H1 (cell line): ENCODE data around the gene ARHGAP22. TPM values are rescaled to one million over a fixed set of nuclear protein-coding genes. Genes with fewer than 3 reads are reported as not detected.
A peak's percentile ranks its signal among the peaks of the same experiment; 100 is the strongest.

Experiments used
- CTCF ChIA-PET: fragments of 300-600 bp; sonication (Branson Sonifier 250); formaldehyde crosslinking; loops from one replicate; lab custom pipeline; 2021; ENCODE audit not compliant: partially characterized antibody; lab: Charles Lee
- POLR2A ChIA-PET: fragments of 300-600 bp; sonication (Branson Sonifier 250); formaldehyde crosslinking; loops from one replicate; lab custom pipeline; 2021; ENCODE audit warnings: inconsistent platforms; ENCODE audit not compliant: partially characterized antibody; lab: Charles Lee
- DNase-seq, 2 experiments: peaks; one replicate each; pipeline versions ENCODE4 v3.0.0 to v3.0.0-alpha.2; 2010 to 2022; ENCODE audit warnings: low spot score in 2 of 2, low read depth in 1 of 2, mixed read lengths in 1 of 2
- FAIRE-seq: peaks from 2 replicates; lab custom pipeline; 2011; peaks lifted over from hg19 to GRCh38; lab: Jason Lieb, UNC
- H2AFZ ChIP-seq: 2 replicates; pipeline ENCODE4 v1.8.1; 2012; ENCODE audit warnings: low read length, inconsistent platforms
- H2AK5ac ChIP-seq: 2 replicates; pipeline ENCODE4 v1.6.1; 2013; ENCODE audit warnings: low read depth, low read length
- H2BK120ac ChIP-seq: replicated peaks from 2 replicates; pipeline ENCODE3; 2013; ENCODE audit warnings: low read depth, low read length, inconsistent platforms
- H2BK12ac ChIP-seq: 2 replicates; pipeline ENCODE4 v1.6.1; 2013; ENCODE audit warnings: low read depth, low read length
- H2BK15ac ChIP-seq: 2 replicates; pipeline ENCODE4 v1.6.1; 2013; ENCODE audit warnings: low read length
- H2BK20ac ChIP-seq: 2 replicates; pipeline ENCODE4 v1.6.1; 2013; ENCODE audit warnings: low read length
- H2BK5ac ChIP-seq: 2 replicates; pipeline ENCODE4 v1.6.1; 2013; ENCODE audit warnings: low read depth, low read length
- H3K14ac ChIP-seq: 2 replicates; pipeline ENCODE4 v1.6.1; 2013; ENCODE audit warnings: inconsistent platforms; ENCODE audit not compliant: insufficient read length
- H3K18ac ChIP-seq: 2 replicates; pipeline ENCODE4 v1.6.1; 2013; ENCODE audit warnings: low read length; ENCODE audit errors: extremely low read depth
- H3K23ac ChIP-seq: 2 replicates; pipeline ENCODE4 v1.6.1; 2013; ENCODE audit warnings: inconsistent platforms; ENCODE audit not compliant: insufficient read length
- H3K23me2 ChIP-seq: 2 replicates; pipeline ENCODE4 v1.6.1; 2013; ENCODE audit warnings: low read depth, low read length
- H3K27ac ChIP-seq: 2 replicates; pipeline ENCODE4 v1.6.1; 2011; ENCODE audit warnings: low read depth, low read length, inconsistent platforms
- H3K27me3 ChIP-seq, 4 experiments: replicated peaks in 1 of 4; 1 replicate in 1 of 4; 2 replicates in 3 of 4; pipeline versions ENCODE4 v1.6.1 to v1.8.1; 2011 to 2013; ENCODE audit warnings: low read length in 3 of 4, mild to moderate bottlenecking in 3 of 4, inconsistent platforms in 2 of 4, mixed read lengths in 2 of 4, moderate library complexity in 1 of 4; ENCODE audit not compliant: control insufficient read depth in 3 of 4, insufficient read depth in 3 of 4; ENCODE audit errors: extremely low read depth in 1 of 4
- H3K36me3 ChIP-seq, 4 experiments: 2 replicates each; pipeline versions ENCODE4 v1.6.1 to v1.8.1; 2011 to 2013; ENCODE audit warnings: mild to moderate bottlenecking in 4 of 4, low read length in 3 of 4, moderate library complexity in 2 of 4, control low read depth in 1 of 4, inconsistent platforms in 1 of 4; ENCODE audit not compliant: insufficient read depth in 4 of 4, control insufficient read depth in 2 of 4
- H3K4ac ChIP-seq: replicated peaks from 2 replicates; pipeline ENCODE3; 2013; ENCODE audit warnings: low read length, low read depth, mixed read lengths, inconsistent platforms; ENCODE audit not compliant: insufficient read length
- H3K4me1 ChIP-seq, 4 experiments: replicated peaks in 1 of 4; 1 replicate in 1 of 4; 2 replicates in 3 of 4; pipeline versions ENCODE4 v1.6.1 to v1.8.1; 2011 to 2013; ENCODE audit warnings: low read length in 3 of 4, inconsistent platforms in 2 of 4, mixed read lengths in 1 of 4; ENCODE audit not compliant: insufficient read depth in 4 of 4, control insufficient read depth in 3 of 4
- H3K4me2 ChIP-seq, 2 experiments: 2 replicates each; pipeline versions ENCODE4 v1.6.1 to v1.8.1; 2011 to 2013; ENCODE audit warnings: low read depth in 2 of 2, low read length in 2 of 2, control low read depth in 1 of 2, inconsistent platforms in 1 of 2, mild to moderate bottlenecking in 1 of 2; ENCODE audit not compliant: insufficient read depth in 1 of 2
- H3K4me3 ChIP-seq, 4 experiments: fragments of 200-600, 300-600 bp in 1 of 4; sonication (generic), shearing (Covaris generic), sonication (Bioruptor Twin) in 1 of 4; 2 replicates each; pipeline versions ENCODE4 v1.5.1 to v1.8.1; 2011 to 2016; ENCODE audit warnings: low read length in 4 of 4, low read depth in 3 of 4, control low read depth in 2 of 4, inconsistent platforms in 2 of 4, mild to moderate bottlenecking in 2 of 4, mixed read lengths in 1 of 4, moderate library complexity in 1 of 4; ENCODE audit not compliant: insufficient read depth in 2 of 4; ENCODE audit errors: extremely low read depth in 1 of 4
- H3K56ac ChIP-seq: replicated peaks from 2 replicates; pipeline ENCODE3; 2013; ENCODE audit warnings: low read depth, mild to moderate bottlenecking, mixed read lengths, low read length, inconsistent platforms; ENCODE audit not compliant: insufficient read length
- H3K79me1 ChIP-seq: 2 replicates; pipeline ENCODE4 v1.6.1; 2013; ENCODE audit warnings: low read depth, low read length, control low read depth
- H3K79me2 ChIP-seq, 2 experiments: 2 replicates each; pipeline versions ENCODE4 v1.6.1 to v1.8.1; 2012 to 2013; ENCODE audit warnings: low read length in 2 of 2, mild to moderate bottlenecking in 2 of 2, inconsistent platforms in 1 of 2; ENCODE audit not compliant: insufficient read depth in 2 of 2, control insufficient read depth in 1 of 2
- H3K9ac ChIP-seq, 4 experiments: replicated peaks in 1 of 4; 1 replicate in 1 of 4; 2 replicates in 3 of 4; pipeline versions ENCODE4 v1.6.1 to v1.8.1; 2011 to 2013; ENCODE audit warnings: low read depth in 3 of 4, low read length in 3 of 4, control low read depth in 2 of 4, mild to moderate bottlenecking in 2 of 4, moderate library complexity in 2 of 4, inconsistent platforms in 1 of 4; ENCODE audit errors: extremely low read depth in 1 of 4
- H3K9me3 ChIP-seq, 2 experiments: 2 replicates each; pipeline versions ENCODE4 v1.6.1 to v1.8.1; 2012 to 2013; ENCODE audit warnings: mild to moderate bottlenecking in 2 of 2, moderate library complexity in 2 of 2, control low read depth in 1 of 2, inconsistent platforms in 1 of 2, low read depth in 1 of 2, low read length in 1 of 2, mixed read lengths in 1 of 2; ENCODE audit not compliant: insufficient read depth in 2 of 2
- H4K20me1 ChIP-seq, 2 experiments: replicated peaks in 1 of 2; 2 replicates each; pipeline versions ENCODE3 to v1.8.1; 2011 to 2013; ENCODE audit warnings: inconsistent platforms in 2 of 2, low read length in 2 of 2, mild to moderate bottlenecking in 1 of 2; ENCODE audit not compliant: insufficient read depth in 2 of 2, control insufficient read depth in 1 of 2
- H4K5ac ChIP-seq: 2 replicates; pipeline ENCODE4 v1.6.1; 2013; ENCODE audit warnings: low read length, low read depth, mixed read lengths, inconsistent platforms; ENCODE audit not compliant: insufficient read length
- H4K8ac ChIP-seq: 2 replicates; pipeline ENCODE4 v1.8.0; 2013; ENCODE audit warnings: mild to moderate bottlenecking, moderate library complexity, low read length, inconsistent platforms; ENCODE audit not compliant: insufficient read depth; ENCODE audit errors: extremely low read depth
- H4K91ac ChIP-seq: replicated peaks from 2 replicates; pipeline ENCODE3; 2013; ENCODE audit warnings: low read length, mixed read lengths, inconsistent platforms; ENCODE audit not compliant: insufficient read length
- ASH2L ChIP-seq: fragments of 200-600, 300-600 bp; sonication (generic); IDR thresholded peaks from one replicate; pipeline ENCODE4 v1.7.1; 2017; ENCODE audit warnings: low read length
- CBX8 ChIP-seq: fragments of 300-800, 300-1000 bp; sonication (generic); IDR thresholded peaks from 2 replicates; pipeline ENCODE4 v1.7.1; 2016; ENCODE audit warnings: low read depth, low read length, borderline replicate concordance
- EGR1 ChIP-seq: IDR thresholded peaks from 2 replicates; pipeline ENCODE4 v1.6.1; 2011; ENCODE audit warnings: low read depth, low read length, borderline replicate concordance
- GABPA ChIP-seq: IDR thresholded peaks from 2 replicates; pipeline ENCODE4 v1.6.1; 2011; ENCODE audit warnings: mild to moderate bottlenecking, low read length, moderate library complexity, borderline replicate concordance; ENCODE audit not compliant: insufficient read depth
- HDAC6 ChIP-seq: IDR thresholded peaks from one replicate; pipeline ENCODE4 v1.7.1; 2012; ENCODE audit warnings: low read depth, mild to moderate bottlenecking, inconsistent platforms, low read length, moderate library complexity
- JUN ChIP-seq: IDR thresholded peaks from 2 replicates; pipeline ENCODE4 v1.6.1; 2011; ENCODE audit warnings: low read depth, mild to moderate bottlenecking, improper control_type of control experiment, low read length
- KDM4A ChIP-seq: IDR thresholded peaks from one replicate; pipeline ENCODE4 v1.7.1; 2012; ENCODE audit warnings: low read depth, mild to moderate bottlenecking, moderate library complexity, low read length, inconsistent platforms; ENCODE audit not compliant: severe bottlenecking
- RFX5 ChIP-seq: IDR thresholded peaks from 2 replicates; pipeline ENCODE4 v1.6.1; 2011; ENCODE audit warnings: low read depth, low read length, improper control_type of control experiment, borderline replicate concordance
- SIN3A ChIP-seq, 2 experiments: IDR thresholded peaks in 1 of 2; conservative IDR thresholded peaks in 1 of 2; 2 replicates each; pipeline ENCODE4 v1.6.1; 2011 to 2012; ENCODE audit warnings: low read length in 2 of 2, improper control_type of control experiment in 1 of 2, low read depth in 1 of 2, mild to moderate bottlenecking in 1 of 2
- SP1 ChIP-seq: IDR thresholded peaks from 2 replicates; pipeline ENCODE4 v1.6.1; 2011; ENCODE audit warnings: low read depth, low read length
- TAF1 ChIP-seq: IDR thresholded peaks from 2 replicates; pipeline ENCODE4 v1.6.1; 2011; ENCODE audit warnings: mild to moderate bottlenecking, low read depth, low read length
- YY1 ChIP-seq: IDR thresholded peaks from 2 replicates; pipeline ENCODE4 v1.6.1; 2011; ENCODE audit warnings: low read depth, mild to moderate bottlenecking, low read length
- WGBS, 2 experiments: shearing (Covaris generic) in 1 of 2; methylation state at CpG; one replicate each; pipeline versions ENCODE4 v1.1.6 to v1.1.7; 2013 to 2015; ENCODE audit warnings: low lambda C conversion rate in 2 of 2, mixed read lengths in 2 of 2, inconsistent platforms in 1 of 2, low coverage in 1 of 2, missing lambda C conversion rate in 1 of 2; ENCODE audit not compliant: insufficient replicate concordance in 2 of 2, insufficient coverage in 1 of 2, insufficient read length in 1 of 2; ENCODE audit errors: extremely low coverage in 1 of 2, missing lambda C conversion rate in 1 of 2; 5-methylcytosine and 5-hydroxymethylcytosine counted together
- polyA plus RNA-seq, 7 experiments: library from polyadenylated mRNA; depleted of rRNA in 3 of 7; stranded (reverse) in 5 of 7; unstranded in 2 of 7; fragments of >200 nt in 5 of 7; fragments of 200-250 nt in 2 of 7; gene quantifications; 1 replicate in 5 of 7; 2 replicates in 1 of 7; 4 replicates in 1 of 7; pipeline versions ENCODE4 v1.2.1 to v1.2.3, GENCODE V29; 2011 to 2013; ENCODE audit warnings: missing spikeins in 2 of 7, mixed read lengths in 2 of 7
- total RNA-seq: library from RNA; stranded (reverse); fragmentation: NEBNext Ultra II Directional; extraction: Animal tissue kit (Norgen Biotek cat#: 25700); gene quantifications from 2 replicates; pipeline ENCODE4 v1.2.1, GENCODE V29; 2021
- TF ChIP-seq, protein P1 (sequence below): IDR thresholded peaks from 2 replicates; pipeline ENCODE4 v1.6.1; 2011; ENCODE audit warnings: low read length, improper control_type of control experiment

Gene ARHGAP22
- total and polyA plus RNA-seq, 2 of the 8 experiments (the other 6 are each of a cell fraction or from before 2014, with no cell fraction given) = 3.6 to 11.2 TPM

DNA sequence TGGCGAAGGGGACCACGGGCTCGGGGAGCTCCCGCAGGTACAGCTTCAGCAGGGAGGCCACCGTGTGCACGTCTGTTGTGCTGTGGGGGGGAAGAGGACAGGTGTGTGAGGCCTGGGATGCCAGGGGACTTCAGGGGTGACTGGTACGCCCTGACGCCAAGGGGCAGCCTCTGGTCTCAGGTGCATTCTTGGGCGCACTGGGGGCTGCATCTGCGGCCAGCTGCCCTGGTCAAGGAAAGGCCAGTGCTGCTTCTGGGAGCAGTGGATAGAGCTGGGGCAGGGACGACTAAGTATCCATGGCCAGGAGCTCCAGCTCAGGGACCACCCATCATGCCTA is 149.8 kb downstream of the ARHGAP22 start:
- H4K5ac ChIP-seq = no peak overlapping the region
- no peak overlapping the region for H2BK12ac ChIP-seq
- H2BK15ac ChIP-seq = no peak overlapping the region
- no peak overlapping the region for H3K27ac ChIP-seq
- 0 out of 2 replicates have a peak overlapping the region, but pooled peaks have one; percentile 89 for H4K8ac ChIP-seq
- no peak overlapping the region for H3K4ac ChIP-seq
- peaks cover 0 to 5% (median 2%) of the 10 kb centered on the region in 4 experiments; a peak in 4 of 7 replicates for H3K4me1 ChIP-seq
- no peak overlapping the region for H3K9ac ChIP-seq
- no peaks in the 10 kb centered on the region for H3K27me3 ChIP-seq
- peak in 1 of 2 experiments; percentile 38 for DNase-seq
- H3K14ac ChIP-seq = no peak overlapping the region
- ChIA-PET POLR2A (interaction anchor here (1.1 to 1.2 kb wide), 2 partner anchors 13 to 66 kb away, joined by 3 read pairs; no protein-coding TSS in a partner anchor), CTCF (interaction anchor here (0.7 to 12.6 kb wide), 9 partner anchors 9 to 92 kb away, joined by 3 to 112 read pairs (median 3); no protein-coding TSS in a partner anchor)
- peaks cover 4% of the 10 kb centered on the region in 2 experiments for H4K20me1 ChIP-seq
- H3K4me2 ChIP-seq = no peak overlapping the region
- H3K23ac ChIP-seq = no peak overlapping the region
- H4K91ac ChIP-seq = no peak overlapping the region
- no peak overlapping the region for H2BK120ac ChIP-seq
- no peaks in the 10 kb centered on the region; a peak in 1 of 8 replicates for H3K36me3 ChIP-seq
- 88% methylated on average over 9 of the region's 11 CpGs; no CpG with 5 or more reads in 1 of the 2 experiments for WGBS, 2 experiments
- no peak overlapping the region for H2BK5ac ChIP-seq
- no peak overlapping the region for H2AFZ ChIP-seq
- H2BK20ac ChIP-seq = no peak overlapping the region
- no peak for FAIRE-seq
- no peaks in the 10 kb centered on the region for H3K79me2 ChIP-seq
- H3K18ac ChIP-seq = no peak overlapping the region
- H2AK5ac ChIP-seq = no peak overlapping the region
- H3K79me1 ChIP-seq = no peaks in the 10 kb centered on the region; the same call in 1 of the 2 replicates
- no peak overlapping the region for H3K4me3 ChIP-seq
- H3K56ac ChIP-seq = no peak overlapping the region
- no peaks in the 10 kb centered on the region for H3K9me3 ChIP-seq
- peaks cover 2% of the 10 kb centered on the region; the same call in 1 of the 2 replicates for H3K23me2 ChIP-seq
- TF ChIP-seq HDAC6 (no peak), CBX8 (no peak), SIN3A (conservative IDR thresholded peaks at IDR 0.05 in 1 of 2, IDR thresholded peaks at IDR 0.05 in 1 of 2; ENCODE audit: low read depth in 1 of 2, low read length in 2 of 2) (no peak), SP1 (no peak), KDM4A (no peak), TAF1 (no peak), GABPA (no peak), JUN (no peak), RFX5 (no peak), ASH2L (no peak), YY1 (no peak), EGR1 (no peak)
- TF ChIP-seq, protein P1, sequence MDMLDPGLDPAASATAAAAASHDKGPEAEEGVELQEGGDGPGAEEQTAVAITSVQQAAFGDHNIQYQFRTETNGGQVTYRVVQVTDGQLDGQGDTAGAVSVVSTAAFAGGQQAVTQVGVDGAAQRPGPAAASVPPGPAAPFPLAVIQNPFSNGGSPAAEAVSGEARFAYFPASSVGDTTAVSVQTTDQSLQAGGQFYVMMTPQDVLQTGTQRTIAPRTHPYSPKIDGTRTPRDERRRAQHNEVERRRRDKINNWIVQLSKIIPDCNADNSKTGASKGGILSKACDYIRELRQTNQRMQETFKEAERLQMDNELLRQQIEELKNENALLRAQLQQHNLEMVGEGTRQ = no peak
